Stimulated activated CD4-positive, alpha-beta T cell treated with anti-CD3 and anti-CD28 coated beads, Interleukin-15, amount 100 ng/mL, for 1 hour (primary cell): Measurements from ENCODE around the gene GOLGA7B.
"Not testable (repeated sequence)": the region's sequence is repeated elsewhere in the genome, so short reads cannot be mapped to it uniquely, and the experiment has no call there.

Source experiments
- DNase-seq, 2 donors: peaks; one replicate each; pipeline ENCODE4 v3.0.0-alpha.2; 2020; ENCODE audit warnings: low read depth in 1 of 2, low spot score in 1 of 2

GOLGA7B gene

GRCh38 chr10:97830064-97830463 is 19.6 kb upstream of the GOLGA7B start:
- DNase-seq, result no peak

GRCh38 chr10:97831259-97831658 is 18.4 kb upstream of the GOLGA7B start:
- DNase-seq, result no peak

- no peak for DNase-seq
Measured at GRCh38 chr10:97836446-97836845, 13.2 kb upstream of the GOLGA7B start.

DNA sequence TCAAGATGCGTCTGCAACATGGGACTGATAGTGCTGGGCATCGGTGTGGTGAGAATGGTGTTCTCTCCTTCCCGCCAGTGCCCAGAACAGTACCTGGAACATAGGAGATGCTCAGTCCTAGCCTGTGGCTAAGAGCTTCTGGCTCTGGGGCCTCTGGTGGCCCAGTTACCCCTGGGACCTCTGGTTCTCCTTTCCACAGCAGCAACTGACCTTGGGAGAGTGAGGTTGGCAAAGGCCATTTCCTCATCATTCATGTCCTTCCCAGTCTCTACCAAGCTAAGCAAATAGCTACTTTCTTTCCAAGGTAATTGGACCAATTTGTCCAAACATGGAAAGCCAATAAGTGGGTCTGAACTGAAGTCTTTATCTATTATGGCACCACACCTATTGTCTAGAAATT is 11.6 kb upstream of the GOLGA7B start:
- DNase-seq, result no peak

DNA sequence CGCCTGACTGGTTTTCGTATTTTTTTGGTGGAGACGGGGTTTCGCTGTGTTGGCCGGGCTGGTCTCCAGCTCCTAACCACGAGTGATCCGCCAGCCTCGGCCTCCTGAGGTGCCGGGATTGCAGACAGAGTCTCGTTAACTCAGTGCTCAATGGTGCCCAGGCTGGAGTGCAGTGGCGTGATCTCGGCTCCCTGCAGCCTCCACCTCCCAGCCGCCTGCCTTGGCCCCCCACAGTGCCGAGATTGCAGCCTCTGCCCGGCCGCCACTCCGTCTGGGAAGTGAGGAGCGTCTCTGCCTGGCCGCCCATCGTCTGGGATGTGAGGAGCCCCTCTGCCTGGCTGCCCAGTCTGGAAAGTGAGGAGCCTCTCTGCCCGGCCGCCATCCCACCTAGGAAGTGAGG is 8.5 kb upstream of the GOLGA7B start:
- DNase-seq, result not testable (repeated sequence)

- DNase-seq, result not testable (repeated sequence)
Measured at GRCh38 chr10:97842114-97842513, 7.5 kb upstream of the GOLGA7B start.

DNA sequence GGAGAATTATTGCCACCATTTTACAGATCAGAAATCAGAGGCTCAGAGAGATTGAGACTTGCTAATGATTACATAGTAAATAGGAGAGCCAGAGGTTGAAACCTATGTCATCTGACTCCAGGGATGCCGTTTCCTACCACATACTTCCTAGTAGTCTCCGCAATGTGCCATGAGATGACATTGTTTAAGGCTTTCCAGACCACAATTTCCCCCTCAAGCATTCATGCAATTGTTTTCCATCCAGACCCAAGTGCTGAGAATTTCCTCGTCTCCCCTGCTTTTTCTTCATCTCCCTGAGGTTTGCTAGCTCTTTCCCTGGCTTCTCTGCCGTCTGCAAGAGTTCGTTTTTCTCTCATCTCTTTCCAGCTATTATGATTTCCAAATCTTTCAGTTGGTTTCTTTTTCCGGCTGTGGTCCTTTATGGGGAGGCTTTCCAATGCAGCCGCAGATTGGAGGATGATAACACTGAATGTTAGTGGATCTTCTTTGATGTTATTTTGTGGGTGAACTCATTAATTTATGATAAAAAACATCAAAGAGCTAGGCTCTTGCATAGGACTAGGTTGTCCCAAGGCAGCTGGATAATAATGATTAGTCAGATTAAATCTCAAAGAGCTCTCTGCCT is 6.9 kb upstream of the GOLGA7B start:
- no peak for DNase-seq

DNA sequence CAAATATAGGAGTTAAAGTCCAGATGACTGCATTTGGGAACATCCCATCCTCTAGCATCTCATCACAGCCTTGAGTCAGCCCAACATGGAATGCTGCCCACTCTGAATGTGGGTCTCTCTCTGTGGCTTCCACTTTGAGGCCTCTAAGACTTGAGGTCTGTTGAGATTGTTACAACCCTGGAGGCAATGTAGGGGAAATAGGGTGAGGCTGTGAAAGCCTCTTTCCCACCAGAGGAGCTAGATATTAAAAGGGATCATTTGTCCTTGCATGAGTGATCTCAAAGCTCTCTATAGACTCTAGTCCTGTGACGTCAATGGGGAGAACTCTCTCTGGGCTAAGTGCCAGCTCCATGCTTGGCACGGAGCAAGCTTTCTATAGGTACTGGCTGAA is 6.4 kb upstream of the GOLGA7B start:
- DNase-seq, result no peak

- DNase-seq, result not testable (repeated sequence)
Measured at GRCh38 chr10:97843972-97844371, 5.7 kb upstream of the GOLGA7B start.

- DNase-seq, result no peak
Measured at GRCh38 chr10:97844678-97845077, 5.0 kb upstream of the GOLGA7B start.

DNA sequence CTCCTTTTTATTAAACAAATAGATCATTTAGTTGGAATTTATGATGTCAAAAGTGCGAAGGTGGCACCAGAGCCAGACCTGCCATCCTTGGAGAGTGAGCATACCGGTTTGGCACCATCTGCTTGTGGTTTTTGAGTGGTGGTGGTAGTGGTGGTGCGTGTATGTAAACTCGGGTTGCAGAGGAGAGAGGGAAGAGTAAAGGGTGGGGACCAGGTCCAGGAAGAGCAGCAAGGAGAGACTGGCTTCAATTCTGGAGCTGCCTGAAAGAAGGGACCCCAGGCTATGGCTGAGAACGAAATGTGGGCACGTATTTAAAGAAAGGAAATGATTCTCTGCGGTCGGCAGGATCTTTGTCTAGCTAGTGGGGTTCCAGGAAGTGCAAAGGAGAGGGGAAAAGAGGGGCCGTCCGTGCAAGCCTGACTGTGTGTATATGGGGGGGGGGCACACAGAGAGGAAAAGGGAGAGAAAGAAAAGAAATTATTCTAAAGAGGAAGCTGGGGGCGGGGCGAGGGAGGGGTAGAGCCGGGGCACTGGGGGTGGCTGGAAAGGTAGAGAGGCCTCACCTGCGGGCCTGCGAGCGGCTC is 448 bp upstream of the GOLGA7B start:
- no peak for DNase-seq

DNA sequence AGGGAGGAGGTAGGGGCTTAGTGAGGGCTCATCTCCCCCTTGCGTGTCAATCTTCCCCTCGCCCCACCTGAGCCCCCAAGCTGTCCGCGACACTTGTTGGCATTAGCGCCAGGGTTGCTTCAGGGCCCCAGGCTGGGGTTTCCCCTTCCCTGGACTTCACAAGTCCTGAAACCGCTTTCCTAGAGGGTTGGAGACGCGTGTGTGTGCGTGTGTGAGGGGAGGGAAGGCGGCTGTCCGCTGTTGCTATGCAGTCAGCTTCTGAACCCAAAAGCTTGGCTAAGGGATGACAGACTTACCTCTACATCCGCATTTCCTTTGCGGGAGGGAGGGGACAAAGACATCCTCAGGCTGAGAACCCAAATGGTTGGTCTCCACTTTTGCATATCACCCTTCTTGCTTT is 803 bp downstream of the GOLGA7B start:
- no peak for DNase-seq

- DNase-seq, result no peak
Measured at GRCh38 chr10:97851341-97852001, 1.8 kb downstream of the GOLGA7B start.

- DNase-seq, result no peak
Measured at GRCh38 chr10:97852277-97852676, 2.6 kb downstream of the GOLGA7B start.

GRCh38 chr10:97852840-97853405 is 3.3 kb downstream of the GOLGA7B start:
- no peak for DNase-seq

- no peak for DNase-seq
Measured at GRCh38 chr10:97854743-97855142, 5.1 kb downstream of the GOLGA7B start.

DNA sequence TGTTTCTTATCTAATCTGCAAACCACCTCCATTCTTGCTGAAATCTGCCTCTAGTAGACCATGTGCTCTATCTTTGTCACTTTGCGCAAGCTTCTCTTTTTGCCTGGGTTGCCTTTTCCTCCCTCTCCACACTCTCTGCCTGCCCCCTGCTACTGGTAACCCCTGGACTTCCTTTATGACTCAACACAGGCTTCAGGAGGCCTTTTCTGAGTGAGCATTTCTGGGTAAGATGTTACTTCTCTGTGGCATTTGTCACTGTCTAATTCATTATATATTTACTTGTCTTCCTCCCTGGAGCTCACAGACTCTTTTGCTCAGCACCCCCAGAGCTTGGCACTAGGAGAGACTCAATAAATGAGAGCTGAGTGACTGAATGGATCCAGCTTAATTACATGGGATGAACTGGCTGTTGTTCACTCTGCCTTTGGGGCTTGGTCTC is 8.4 kb downstream of the GOLGA7B start:
- no peak for DNase-seq

DNA sequence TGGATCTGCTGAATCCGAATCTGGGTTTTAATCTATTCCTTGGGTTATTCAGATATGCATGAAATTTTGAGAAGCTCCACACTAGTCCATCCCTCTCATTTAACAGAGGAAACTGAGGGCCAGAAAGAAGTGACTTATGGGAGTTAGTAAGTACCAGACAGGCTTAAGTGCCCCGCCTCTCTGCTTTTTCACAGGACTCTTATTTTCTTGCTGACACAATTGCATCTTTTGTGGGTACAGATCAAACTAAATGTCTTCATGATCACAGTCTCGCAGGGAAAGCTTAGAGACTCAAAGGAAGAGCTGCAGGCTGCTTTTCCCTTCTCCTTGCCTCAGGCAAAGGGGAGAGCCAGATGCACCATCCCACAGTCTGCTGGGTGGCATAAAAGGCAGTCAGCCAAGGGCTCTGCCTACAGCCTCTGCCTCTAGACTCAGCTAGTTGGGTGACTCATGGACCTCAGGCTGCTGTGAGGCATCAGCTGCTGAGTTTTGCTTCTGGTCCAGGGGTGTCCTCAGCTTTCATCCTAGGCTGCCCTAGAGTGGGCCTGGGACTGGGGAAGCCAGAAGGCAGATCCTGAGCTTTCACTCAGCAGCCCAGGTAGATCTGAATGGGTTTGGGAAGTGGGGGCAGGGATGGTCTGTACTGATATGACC is 11.6 kb downstream of the GOLGA7B start:
- DNase-seq, result no peak

- no peak for DNase-seq
Measured at GRCh38 chr10:97861924-97862323, 12.3 kb downstream of the GOLGA7B start.

- DNase-seq, result no peak
Measured at GRCh38 chr10:97863808-97864207, 14.2 kb downstream of the GOLGA7B start.

GRCh38 chr10:97865488-97865887 is 15.8 kb downstream of the GOLGA7B start:
- no peak for DNase-seq
